HG02884 (cell line): ENCODE data around the gene EXOC6.

Experiments used
- ATAC-seq: cut with Tn5 transposase; IDR thresholded peaks from one replicate; pipeline ENCODE4 v1.9.1; 2021; ENCODE audit warnings: mild to moderate bottlenecking, moderate library complexity; ENCODE audit not compliant: unreplicated experiment

The EXOC6 gene

DNA sequence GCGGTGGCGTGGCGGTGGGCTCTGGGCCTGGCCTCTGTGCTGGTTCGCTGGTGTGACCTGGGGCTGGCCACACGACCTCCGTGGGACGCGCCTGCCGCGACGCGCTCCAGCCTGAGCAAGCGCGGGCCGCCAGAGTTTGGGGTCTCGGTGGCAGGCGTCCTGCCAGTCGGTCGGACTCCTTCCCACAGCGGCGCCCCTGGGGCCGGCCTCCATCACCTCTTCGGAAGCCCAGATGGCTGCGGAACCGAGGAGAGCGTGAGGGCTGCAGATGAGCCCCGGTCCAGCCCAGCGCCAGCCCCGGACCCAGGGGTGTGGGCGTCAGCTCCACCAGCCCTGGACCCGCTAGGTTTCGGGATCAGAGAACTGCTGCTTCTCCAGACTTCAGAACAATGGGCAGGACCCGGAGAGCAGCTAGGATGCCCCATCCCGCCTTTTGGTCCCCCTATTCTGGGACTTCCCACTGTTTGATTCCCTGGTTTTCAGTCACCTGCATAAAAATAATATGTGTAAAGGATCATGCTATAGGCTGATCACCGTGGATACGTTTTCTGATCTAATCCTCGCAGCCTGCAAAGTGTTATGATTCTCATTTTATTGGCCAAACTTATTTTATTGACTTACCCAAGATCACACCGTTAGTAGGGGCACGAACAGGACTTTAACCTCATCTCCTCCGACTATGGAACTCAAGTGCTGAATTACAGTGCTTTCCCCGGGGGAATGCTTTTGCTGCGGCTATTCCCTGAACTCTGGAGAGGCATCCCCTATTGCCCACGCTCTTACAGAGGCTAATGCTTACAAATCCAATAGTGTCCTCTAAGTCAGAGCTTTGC, 215.0 kb downstream of the EXOC6 start:
- ATAC-seq, result no peak

GRCh38 chr10:93063977-93064660, 215.8 kb downstream of the EXOC6 start:
- no peak for ATAC-seq

GRCh38 chr10:93064874-93065660, 216.7 kb downstream of the EXOC6 start:
- ATAC-seq, result no peak

DNA sequence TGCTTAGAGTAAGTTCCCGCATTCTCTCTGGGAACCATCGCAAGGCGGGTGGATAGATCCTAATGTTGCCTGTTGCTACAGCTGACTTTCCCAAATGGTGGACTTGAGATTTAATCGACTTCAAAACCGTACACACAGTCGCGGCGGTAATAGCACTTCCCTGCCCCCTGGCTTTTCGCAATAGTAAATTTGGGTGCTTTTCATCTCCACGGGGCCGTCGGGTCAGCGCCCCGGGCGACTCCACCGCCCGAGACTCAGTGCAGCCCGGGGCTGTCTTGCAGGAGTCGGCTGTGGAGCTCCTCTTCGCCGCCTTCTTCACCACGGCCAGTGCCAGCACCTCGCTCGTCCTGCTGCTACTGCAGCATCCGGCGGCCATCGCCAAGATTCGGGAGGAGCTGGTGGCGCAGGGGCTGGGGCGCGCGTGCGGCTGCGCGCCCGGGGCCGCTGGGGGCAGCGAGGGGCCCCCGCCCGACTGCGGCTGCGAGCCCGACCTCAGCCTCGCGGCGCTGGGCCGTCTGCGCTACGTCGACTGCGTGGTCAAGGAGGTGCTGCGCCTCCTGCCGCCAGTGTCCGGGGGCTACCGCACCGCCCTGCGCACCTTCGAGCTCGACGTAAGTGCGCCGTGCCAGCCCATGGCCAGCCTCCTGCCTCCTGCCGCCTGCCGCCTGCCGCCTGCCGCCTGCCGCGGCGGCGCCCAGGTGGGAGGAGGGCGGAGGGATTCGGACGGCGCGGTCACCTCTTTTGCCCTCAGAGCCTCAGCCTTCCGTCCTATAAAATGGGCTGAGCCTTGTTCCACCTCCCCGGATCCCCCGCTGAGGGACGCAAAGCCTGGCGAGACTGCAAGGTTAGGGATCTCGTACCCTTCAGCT, 217.6 kb downstream of the EXOC6 start:
- ATAC-seq, result no peak

DNA sequence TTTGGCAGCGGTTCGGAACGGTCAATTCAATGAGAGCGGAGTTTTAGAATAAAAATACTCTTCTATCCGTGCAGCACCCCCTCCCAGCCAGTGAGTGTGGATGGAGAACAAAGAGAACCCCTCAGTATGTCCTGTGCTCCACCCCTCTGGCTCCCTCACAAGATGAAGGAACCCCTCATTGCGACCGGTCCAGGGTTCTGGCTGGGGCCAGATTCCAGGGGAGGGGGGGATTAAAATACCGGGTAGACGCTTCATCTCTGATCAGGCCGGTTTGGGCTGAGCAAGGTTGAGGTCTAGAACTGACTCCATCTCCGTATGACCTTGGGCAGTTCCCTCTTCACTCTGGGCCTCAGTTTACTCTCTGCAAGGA, 218.2 kb downstream of the EXOC6 start:
- no peak for ATAC-seq

DNA sequence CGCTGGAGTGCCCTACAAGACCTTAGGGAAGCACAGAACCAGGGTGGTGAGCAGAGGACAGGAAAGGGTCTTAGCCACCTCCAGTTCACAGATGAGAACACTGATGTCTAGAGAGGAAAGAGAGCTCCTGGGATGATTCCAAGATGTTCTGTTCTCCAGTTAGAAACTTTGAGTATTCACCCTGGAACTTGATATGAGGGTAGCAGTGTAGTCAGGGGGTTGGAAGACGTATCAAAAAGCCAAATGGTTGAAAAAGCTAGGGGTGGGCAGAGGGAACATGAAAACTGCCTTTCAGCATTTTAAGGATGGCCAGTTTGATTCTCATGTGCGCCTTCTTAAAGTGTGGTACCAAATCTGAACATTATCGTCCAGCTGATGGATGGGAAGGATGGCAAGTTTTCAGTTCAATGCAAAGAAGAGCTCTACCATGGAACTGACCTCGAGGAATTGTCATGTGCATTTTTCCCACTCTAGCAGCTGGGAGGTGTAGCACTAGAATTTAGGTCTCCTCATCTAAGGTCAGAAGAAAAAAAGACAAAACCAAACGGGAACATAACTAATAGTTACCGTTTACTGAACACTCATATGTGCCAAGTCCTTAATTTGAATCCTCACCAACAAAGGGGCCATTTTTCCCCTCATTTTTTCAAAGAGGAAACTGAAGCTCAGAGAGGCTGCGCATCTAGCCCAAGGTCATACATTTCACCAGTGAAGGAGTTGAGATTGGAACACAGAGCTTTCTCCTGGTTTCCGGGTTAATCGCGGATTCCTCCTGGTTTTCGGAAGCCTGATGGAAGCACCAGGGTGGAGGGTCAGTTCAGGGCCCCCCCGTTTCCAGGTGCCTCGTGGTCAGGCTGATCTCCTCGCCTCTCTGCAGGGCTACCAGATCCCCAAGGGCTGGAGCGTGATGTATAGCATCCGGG, 219.4 kb downstream of the EXOC6 start:
- no peak for ATAC-seq

DNA sequence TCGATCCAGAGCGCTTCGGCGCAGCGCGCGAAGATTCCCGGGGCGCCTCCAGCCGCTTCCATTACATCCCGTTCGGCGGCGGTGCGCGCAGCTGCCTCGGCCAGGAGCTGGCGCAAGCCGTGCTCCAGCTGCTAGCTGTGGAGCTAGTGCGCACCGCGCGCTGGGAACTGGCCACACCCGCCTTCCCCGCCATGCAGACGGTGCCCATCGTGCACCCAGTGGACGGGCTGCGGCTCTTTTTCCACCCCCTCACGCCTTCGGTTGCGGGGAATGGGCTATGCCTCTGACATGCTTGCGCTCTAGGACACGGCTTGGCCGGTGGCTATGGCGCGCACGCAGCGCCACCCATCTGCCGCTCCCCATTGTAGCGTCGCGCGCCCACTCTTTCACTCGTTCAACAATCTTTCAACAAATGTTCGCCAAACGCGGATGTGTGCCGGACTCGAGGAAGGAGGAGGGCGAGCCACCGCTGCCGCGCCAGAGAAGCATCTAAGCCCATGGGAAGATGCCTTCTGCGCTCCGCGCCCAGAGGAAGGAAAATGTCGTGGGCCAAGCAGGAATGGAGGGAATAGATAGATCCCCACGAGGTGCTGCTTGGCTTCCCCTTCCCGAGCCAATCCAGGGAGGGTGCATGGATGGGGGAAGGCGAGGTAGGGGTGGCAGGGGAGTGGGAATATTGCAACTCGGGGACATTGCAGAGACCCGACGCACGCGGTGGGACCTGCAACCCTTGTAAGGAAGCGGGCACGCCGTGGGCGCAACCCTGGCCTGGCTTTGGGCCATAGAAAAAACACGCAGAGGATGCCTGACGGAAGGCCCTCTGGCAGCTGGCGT, 220.3 kb downstream of the EXOC6 start:
- no peak for ATAC-seq

GRCh38 chr10:93069245-93069561, 220.9 kb downstream of the EXOC6 start:
- no peak for ATAC-seq

GRCh38 chr10:93070378-93071176, 222.3 kb downstream of the EXOC6 start:
- ATAC-seq, result no peak

GRCh38 chr10:93071177-93071472, 222.8 kb downstream of the EXOC6 start:
- no peak for ATAC-seq

DNA sequence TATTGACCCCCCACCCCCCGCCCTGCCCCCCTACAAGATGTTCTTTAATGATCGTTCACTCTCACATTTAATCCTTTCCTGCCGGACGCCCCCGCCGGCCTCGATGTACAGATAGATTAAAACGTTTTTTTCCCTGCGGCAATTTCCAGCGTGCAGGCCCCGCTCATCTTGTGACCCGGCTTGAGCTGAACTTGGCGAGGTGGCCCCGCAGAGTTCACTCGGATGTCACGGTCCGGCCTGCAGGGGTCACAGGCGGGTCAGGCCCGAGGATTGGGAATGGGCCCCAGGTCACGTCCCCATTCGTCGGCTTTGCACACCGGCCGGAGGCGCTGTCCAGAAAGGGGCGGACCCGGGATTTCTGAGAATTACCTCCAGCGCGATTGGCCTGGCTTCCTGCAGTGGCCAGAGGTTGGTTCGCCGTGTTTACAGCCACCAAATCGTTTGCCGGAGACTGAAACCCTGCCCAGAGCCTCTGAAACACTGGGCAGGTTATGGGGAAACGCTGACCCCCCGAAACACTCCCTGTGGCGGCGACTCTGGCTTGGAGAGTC, 223.4 kb downstream of the EXOC6 start:
- ATAC-seq, result no peak

- ATAC-seq, result no peak
Observed at GRCh38 chr10:93072225-93072712, 223.9 kb downstream of the EXOC6 start.

DNA sequence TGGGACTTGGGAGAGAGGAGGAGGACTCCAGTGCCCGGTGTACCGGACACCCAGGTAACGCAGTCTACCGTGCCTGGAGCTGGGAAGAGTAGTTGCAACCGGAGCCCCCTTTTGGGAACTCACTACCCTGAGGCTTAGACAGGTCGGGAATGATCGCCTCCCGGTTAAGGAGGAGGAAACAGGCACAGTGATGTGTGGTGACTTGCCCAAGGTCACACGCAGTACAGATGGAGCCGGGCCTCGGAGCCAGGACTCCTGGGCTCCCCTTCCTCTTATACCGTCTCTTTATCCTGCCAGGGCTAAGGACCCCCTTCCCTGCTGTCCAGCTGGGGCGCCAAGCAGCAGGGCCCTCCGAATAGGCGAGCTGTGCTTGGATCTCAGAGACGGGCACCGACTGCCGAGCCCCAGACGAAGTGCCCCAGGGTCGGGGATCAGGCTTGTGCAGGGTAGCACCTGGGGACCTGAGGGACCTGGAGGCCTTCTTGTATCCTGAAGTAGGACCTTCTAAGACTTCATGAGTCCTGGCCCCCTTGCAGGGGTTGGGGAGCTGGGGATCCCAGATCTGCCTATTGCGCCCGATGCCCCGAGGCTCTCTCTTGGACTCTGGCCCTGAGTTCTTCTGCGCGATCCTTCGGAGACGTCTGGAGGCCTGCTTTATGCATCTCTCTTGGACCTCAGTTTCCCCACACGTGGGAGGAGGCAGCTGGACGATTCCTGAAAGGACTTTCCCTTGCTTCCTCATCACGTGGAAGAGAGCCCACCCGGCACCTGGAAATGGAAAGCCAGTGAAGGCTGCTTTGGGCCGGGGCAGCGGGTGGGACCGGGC, 224.6 kb downstream of the EXOC6 start:
- ATAC-seq, result no peak

GRCh38 chr10:93073539-93074146, 225.3 kb downstream of the EXOC6 start, which contains the start of gene CYP26A1:
CYP26A1 (plus strand) TSS chr10:93073893; CDS start chr10:93073935, 42 bp downstream.
- no peak for ATAC-seq

DNA sequence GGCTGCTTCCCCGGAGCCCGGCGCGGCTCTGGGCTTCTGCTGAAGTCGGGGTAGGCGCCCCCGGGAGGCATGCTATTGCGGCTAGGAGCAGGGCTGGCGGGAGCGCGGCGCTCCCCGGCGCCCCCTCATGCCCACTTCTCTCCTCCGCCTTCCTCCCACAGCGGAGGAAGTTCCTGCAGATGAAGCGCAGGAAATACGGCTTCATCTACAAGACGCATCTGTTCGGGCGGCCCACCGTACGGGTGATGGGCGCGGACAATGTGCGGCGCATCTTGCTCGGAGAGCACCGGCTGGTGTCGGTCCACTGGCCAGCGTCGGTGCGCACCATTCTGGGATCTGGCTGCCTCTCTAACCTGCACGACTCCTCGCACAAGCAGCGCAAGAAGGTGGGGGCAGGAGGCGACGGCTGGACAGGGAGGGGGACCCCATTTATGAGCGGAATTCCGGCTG, 225.9 kb downstream of the EXOC6 start:
- ATAC-seq, result no peak

DNA sequence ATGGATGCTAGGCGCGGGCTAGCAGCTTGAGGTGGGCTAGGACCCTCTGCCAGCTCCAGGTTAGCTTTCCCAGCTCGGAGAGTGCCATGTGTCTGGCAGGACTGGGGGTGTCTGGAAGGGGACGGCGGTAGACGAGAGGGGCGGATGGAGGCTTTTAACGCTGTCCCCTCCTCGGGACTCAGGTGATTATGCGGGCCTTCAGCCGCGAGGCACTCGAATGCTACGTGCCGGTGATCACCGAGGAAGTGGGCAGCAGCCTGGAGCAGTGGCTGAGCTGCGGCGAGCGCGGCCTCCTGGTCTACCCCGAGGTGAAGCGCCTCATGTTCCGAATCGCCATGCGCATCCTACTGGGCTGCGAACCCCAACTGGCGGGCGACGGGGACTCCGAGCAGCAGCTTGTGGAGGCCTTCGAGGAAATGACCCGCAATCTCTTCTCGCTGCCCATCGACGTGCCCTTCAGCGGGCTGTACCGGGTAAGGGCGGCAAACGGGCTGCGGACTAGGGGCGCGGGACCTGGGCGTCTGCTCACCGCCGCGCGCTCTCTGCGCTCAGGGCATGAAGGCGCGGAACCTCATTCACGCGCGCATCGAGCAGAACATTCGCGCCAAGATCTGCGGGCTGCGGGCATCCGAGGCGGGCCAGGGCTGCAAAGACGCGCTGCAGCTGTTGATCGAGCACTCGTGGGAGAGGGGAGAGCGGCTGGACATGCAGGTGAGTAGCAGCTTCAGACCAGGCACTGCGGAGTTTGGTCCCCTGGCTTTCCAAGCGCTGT, 226.5 kb downstream of the EXOC6 start:
- no peak for ATAC-seq
